ENCODE data around the gene ARNT2. TPM values are rescaled to one million over a fixed set of nuclear protein-coding genes. Genes with fewer than 3 reads are reported as not detected.
A peak's percentile ranks its signal among the peaks of the same experiment; 100 is the strongest.

The ARNT2 gene
- total RNA-seq, 1 experiment from 2014 or later: 7.0 TPM

GRCh38 chr15:80471881-80472280, 67.7 kb downstream of the ARNT2 start (continued):
- TF ChIP-seq, protein P1, sequence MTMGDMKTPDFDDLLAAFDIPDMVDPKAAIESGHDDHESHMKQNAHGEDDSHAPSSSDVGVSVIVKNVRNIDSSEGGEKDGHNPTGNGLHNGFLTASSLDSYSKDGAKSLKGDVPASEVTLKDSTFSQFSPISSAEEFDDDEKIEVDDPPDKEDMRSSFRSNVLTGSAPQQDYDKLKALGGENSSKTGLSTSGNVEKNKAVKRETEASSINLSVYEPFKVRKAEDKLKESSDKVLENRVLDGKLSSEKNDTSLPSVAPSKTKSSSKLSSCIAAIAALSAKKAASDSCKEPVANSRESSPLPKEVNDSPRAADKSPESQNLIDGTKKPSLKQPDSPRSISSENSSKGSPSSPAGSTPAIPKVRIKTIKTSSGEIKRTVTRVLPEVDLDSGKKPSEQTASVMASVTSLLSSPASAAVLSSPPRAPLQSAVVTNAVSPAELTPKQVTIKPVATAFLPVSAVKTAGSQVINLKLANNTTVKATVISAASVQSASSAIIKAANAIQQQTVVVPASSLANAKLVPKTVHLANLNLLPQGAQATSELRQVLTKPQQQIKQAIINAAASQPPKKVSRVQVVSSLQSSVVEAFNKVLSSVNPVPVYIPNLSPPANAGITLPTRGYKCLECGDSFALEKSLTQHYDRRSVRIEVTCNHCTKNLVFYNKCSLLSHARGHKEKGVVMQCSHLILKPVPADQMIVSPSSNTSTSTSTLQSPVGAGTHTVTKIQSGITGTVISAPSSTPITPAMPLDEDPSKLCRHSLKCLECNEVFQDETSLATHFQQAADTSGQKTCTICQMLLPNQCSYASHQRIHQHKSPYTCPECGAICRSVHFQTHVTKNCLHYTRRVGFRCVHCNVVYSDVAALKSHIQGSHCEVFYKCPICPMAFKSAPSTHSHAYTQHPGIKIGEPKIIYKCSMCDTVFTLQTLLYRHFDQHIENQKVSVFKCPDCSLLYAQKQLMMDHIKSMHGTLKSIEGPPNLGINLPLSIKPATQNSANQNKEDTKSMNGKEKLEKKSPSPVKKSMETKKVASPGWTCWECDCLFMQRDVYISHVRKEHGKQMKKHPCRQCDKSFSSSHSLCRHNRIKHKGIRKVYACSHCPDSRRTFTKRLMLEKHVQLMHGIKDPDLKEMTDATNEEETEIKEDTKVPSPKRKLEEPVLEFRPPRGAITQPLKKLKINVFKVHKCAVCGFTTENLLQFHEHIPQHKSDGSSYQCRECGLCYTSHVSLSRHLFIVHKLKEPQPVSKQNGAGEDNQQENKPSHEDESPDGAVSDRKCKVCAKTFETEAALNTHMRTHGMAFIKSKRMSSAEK (CRISPR knock-in tag; IDR thresholded peaks at IDR 0.05; ENCODE audit: borderline replicate concordance): no peak
- TF ChIP-seq GRHL2 (CRISPR knock-in tag; IDR thresholded peaks at IDR 0.05; ENCODE audit: insufficient replicate concordance, severe bottlenecking): no peak
- TF ChIP-seq GTF2I (CRISPR knock-in tag; conservative IDR thresholded peaks at IDR 0.05): no peak
- TF ChIP-seq EMX1 (CRISPR knock-in tag; IDR thresholded peaks at IDR 0.05): no peak
- no peak for TF ChIP-seq ZBTB21 (CRISPR knock-in tag; IDR thresholded peaks at IDR 0.05; ENCODE audit: borderline replicate concordance)
- TF ChIP-seq OVOL2 (CRISPR knock-in tag; IDR thresholded peaks at IDR 0.05; ENCODE audit: borderline replicate concordance): no peak
- no peak for TF ChIP-seq FOXP1 (CRISPR knock-in tag; IDR thresholded peaks at IDR 0.05; ENCODE audit: borderline replicate concordance)
- TF ChIP-seq ZNF396 (CRISPR knock-in tag; IDR thresholded peaks at IDR 0.05; ENCODE audit: borderline replicate concordance): no peak
- TF ChIP-seq, protein P2, sequence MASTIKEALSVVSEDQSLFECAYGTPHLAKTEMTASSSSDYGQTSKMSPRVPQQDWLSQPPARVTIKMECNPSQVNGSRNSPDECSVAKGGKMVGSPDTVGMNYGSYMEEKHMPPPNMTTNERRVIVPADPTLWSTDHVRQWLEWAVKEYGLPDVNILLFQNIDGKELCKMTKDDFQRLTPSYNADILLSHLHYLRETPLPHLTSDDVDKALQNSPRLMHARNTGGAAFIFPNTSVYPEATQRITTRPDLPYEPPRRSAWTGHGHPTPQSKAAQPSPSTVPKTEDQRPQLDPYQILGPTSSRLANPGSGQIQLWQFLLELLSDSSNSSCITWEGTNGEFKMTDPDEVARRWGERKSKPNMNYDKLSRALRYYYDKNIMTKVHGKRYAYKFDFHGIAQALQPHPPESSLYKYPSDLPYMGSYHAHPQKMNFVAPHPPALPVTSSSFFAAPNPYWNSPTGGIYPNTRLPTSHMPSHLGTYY (CRISPR knock-in tag; IDR thresholded peaks at IDR 0.05): no peak
- TF ChIP-seq TEAD1 (CRISPR knock-in tag; IDR thresholded peaks at IDR 0.05): no peak
- no peak for TF ChIP-seq NFE2L1 (CRISPR knock-in tag; IDR thresholded peaks at IDR 0.05)
- TF ChIP-seq, protein P3, sequence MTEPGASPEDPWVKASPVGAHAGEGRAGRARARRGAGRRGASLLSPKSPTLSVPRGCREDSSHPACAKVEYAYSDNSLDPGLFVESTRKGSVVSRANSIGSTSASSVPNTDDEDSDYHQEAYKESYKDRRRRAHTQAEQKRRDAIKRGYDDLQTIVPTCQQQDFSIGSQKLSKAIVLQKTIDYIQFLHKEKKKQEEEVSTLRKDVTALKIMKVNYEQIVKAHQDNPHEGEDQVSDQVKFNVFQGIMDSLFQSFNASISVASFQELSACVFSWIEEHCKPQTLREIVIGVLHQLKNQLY (CRISPR knock-in tag; IDR thresholded peaks at IDR 0.05): no peak
- no peak for TF ChIP-seq TCF7 (CRISPR knock-in tag; IDR thresholded peaks at IDR 0.05; ENCODE audit: low read depth)

DNA sequence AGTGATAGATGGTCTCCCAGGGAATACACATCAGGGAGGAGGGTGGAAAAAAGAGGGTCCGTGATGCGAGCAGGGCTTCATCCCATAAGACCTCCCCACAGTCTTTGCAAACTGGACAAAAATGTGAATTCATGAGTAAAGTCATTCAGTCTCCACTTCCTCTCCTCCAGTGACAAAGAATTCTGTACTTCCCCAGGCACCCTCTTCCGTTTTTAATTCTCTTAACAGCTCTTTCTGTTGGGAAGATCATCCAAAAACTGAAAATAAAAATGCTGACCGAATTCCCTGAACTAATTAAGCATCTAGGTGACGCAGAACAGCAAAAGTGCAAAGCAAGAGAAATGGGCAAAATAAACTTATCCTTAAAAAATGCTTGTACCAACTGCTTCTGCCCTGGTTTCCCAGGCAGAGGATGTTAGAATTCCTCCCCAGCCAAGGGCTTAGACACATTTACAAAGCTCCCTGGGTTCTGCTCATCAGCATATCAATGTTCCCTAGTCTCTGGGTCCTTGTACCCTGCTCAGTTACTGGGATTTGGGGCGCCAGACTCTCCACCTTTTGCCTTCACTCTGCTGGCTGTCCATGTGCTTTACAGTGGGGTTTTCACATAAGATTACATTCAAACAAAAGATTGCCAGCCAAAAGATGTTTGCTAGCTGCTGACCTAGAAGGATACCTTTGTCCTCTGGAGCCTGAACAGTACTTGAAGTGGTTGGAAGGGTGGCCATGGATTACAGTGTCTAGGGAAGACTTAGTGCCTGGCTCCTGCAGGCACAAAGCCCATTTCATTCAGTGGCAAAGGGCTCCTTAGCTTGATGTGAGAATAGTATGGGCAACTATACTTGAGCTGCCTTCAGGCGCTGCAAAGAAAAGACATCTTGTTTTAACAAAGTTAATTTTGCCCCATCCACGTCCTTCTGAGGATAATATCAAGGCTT, 69.4 kb downstream of the ARNT2 start:
- ChIA-PET POLR2A (no interaction called here), CTCF (interaction anchor here (1.0 to 2.9 kb wide), 6 partner anchors 8 to 306 kb away, joined by 3 to 11 read pairs (median 7); partner anchors contain the start of gene CEMIP)
- DNase-seq (ENCODE audit: low spot score) (no peak), ATAC-seq (peak; percentile 88)
- peak overlapping the region; percentile 1; the same call in 1 of the 2 replicates for H3K4me3 Mint-ChIP-seq
- peak overlapping the region; percentile 48 for H3K27ac Mint-ChIP-seq
- H3K4me1 Mint-ChIP-seq: peaks cover 41% of the 10 kb centered on the region
- H3K27me3 Mint-ChIP-seq (ENCODE audit: low read depth): no peaks in the 10 kb centered on the region
- H3K36me3 Mint-ChIP-seq: peaks cover 29% of the 10 kb centered on the region
- H3K9me3 Mint-ChIP-seq: peaks cover 21% of the 10 kb centered on the region
- TF ChIP-seq ZNF219 (CRISPR knock-in tag; IDR thresholded peaks at IDR 0.05; ENCODE audit: borderline replicate concordance): no peak
- no peak for TF ChIP-seq NR2C2 (CRISPR knock-in tag; IDR thresholded peaks at IDR 0.05)
- TF ChIP-seq PRDM15 (CRISPR knock-in tag; IDR thresholded peaks at IDR 0.05): no peak
- TF ChIP-seq, protein P4, sequence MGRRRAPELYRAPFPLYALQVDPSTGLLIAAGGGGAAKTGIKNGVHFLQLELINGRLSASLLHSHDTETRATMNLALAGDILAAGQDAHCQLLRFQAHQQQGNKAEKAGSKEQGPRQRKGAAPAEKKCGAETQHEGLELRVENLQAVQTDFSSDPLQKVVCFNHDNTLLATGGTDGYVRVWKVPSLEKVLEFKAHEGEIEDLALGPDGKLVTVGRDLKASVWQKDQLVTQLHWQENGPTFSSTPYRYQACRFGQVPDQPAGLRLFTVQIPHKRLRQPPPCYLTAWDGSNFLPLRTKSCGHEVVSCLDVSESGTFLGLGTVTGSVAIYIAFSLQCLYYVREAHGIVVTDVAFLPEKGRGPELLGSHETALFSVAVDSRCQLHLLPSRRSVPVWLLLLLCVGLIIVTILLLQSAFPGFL (CRISPR knock-in tag; IDR thresholded peaks at IDR 0.05; ENCODE audit: borderline replicate concordance): no peak
- TF ChIP-seq, protein P5, sequence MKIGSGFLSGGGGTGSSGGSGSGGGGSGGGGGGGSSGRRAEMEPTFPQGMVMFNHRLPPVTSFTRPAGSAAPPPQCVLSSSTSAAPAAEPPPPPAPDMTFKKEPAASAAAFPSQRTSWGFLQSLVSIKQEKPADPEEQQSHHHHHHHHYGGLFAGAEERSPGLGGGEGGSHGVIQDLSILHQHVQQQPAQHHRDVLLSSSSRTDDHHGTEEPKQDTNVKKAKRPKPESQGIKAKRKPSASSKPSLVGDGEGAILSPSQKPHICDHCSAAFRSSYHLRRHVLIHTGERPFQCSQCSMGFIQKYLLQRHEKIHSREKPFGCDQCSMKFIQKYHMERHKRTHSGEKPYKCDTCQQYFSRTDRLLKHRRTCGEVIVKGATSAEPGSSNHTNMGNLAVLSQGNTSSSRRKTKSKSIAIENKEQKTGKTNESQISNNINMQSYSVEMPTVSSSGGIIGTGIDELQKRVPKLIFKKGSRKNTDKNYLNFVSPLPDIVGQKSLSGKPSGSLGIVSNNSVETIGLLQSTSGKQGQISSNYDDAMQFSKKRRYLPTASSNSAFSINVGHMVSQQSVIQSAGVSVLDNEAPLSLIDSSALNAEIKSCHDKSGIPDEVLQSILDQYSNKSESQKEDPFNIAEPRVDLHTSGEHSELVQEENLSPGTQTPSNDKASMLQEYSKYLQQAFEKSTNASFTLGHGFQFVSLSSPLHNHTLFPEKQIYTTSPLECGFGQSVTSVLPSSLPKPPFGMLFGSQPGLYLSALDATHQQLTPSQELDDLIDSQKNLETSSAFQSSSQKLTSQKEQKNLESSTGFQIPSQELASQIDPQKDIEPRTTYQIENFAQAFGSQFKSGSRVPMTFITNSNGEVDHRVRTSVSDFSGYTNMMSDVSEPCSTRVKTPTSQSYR (CRISPR knock-in tag; IDR thresholded peaks at IDR 0.05): no peak
- no peak for TF ChIP-seq JUN (CRISPR knock-in tag; IDR thresholded peaks at IDR 0.05)
